ENCODE data around the gene ABHD16A. TPM values are rescaled to one million over a fixed set of nuclear protein-coding genes. Genes with fewer than 3 reads are reported as not detected.

The ABHD16A gene
- total and polyA plus RNA-seq, 2 of the 13 experiments (the other 11 are each of a cell fraction or from before 2014, with no cell fraction given) = 43.5 to 45.4 TPM

DNA sequence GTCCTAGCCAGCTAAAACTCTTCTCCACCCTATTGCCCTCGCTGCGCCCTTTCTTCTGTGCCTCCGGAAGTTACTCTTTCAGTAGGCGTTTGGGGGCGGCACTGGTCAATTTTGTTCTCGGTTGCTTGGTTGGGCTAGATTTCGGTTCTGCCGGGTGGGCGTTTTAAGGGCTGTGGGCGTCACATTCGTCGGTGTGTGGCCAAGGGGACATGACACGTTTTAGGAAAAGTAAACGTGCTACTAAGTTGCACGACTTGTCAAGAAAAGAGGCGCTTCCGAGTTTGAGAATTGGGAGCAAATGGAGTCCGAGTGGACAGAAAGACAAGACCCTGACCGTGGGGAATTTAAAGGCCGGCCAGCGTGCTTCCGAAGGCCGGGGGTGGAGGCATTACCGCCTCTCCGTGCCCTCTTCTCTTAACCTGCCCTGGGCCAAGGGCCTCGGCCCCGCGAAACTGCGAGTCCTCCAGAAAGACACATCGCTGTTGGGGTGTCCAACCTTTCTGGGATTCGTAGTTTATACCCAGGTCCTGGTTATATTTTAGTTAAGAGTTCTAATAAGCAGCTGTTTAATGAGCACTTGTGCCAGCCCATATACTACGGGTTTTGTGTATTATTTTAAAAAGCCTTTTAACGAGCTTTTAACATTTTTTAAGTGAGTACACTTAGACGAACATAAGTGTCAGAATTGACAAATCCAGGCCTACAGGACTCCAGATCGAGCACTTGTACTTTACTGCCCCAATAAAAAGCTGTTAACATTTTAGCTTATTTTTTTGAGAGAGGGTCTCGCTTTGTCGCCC lies 50.0 kb downstream of the ABHD16A start (continued):
- TF ChIP-seq, protein P1, sequence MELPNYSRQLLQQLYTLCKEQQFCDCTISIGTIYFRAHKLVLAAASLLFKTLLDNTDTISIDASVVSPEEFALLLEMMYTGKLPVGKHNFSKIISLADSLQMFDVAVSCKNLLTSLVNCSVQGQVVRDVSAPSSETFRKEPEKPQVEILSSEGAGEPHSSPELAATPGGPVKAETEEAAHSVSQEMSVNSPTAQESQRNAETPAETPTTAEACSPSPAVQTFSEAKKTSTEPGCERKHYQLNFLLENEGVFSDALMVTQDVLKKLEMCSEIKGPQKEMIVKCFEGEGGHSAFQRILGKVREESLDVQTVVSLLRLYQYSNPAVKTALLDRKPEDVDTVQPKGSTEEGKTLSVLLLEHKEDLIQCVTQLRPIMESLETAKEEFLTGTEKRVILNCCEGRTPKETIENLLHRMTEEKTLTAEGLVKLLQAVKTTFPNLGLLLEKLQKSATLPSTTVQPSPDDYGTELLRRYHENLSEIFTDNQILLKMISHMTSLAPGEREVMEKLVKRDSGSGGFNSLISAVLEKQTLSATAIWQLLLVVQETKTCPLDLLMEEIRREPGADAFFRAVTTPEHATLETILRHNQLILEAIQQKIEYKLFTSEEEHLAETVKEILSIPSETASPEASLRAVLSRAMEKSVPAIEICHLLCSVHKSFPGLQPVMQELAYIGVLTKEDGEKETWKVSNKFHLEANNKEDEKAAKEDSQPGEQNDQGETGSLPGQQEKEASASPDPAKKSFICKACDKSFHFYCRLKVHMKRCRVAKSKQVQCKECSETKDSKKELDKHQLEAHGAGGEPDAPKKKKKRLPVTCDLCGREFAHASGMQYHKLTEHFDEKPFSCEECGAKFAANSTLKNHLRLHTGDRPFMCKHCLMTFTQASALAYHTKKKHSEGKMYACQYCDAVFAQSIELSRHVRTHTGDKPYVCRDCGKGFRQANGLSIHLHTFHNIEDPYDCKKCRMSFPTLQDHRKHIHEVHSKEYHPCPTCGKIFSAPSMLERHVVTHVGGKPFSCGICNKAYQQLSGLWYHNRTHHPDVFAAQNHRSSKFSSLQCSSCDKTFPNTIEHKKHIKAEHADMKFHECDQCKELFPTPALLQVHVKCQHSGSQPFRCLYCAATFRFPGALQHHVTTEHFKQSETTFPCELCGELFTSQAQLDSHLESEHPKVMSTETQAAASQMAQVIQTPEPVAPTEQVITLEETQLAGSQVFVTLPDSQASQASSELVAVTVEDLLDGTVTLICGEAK (IDR thresholded peaks at IDR 0.05) = no peak
- TF ChIP-seq, protein P1 (CRISPR knock-in tag; IDR thresholded peaks at IDR 0.05) = no peak
- TF ChIP-seq ZNF501 (CRISPR knock-in tag; IDR thresholded peaks at IDR 0.05) (peak; percentile 57), KLF6 (CRISPR knock-in tag; IDR thresholded peaks at IDR 0.05) (no peak; the same call in 1 of the 2 replicates), ZNF335 (CRISPR knock-in tag; IDR thresholded peaks at IDR 0.05) (peak; percentile 98), ZNF564 (CRISPR knock-in tag; IDR thresholded peaks at IDR 0.05) (peak; percentile 20; the same call in 1 of the 2 replicates), ERF (CRISPR knock-in tag; IDR thresholded peaks at IDR 0.05) (no peak; the same call in none of the 2 replicates), ZBTB7B (CRISPR knock-in tag; IDR thresholded peaks at IDR 0.05) (peak; percentile 95), SNAPC2 (CRISPR knock-in tag; IDR thresholded peaks at IDR 0.05) (no peak), REL (CRISPR knock-in tag; conservative IDR thresholded peaks at IDR 0.05) (0 out of 2 replicates have a peak, but pooled peaks have one; percentile 19), ZNF747 (CRISPR knock-in tag; IDR thresholded peaks at IDR 0.05; ENCODE audit: borderline replicate concordance) (0 out of 2 replicates have a peak, but pooled peaks have one; percentile 72), KLF16 (CRISPR knock-in tag; IDR thresholded peaks at IDR 0.05) (no peak; a peak in 2 of 4 replicates), ESRRA (CRISPR knock-in tag; IDR thresholded peaks at IDR 0.05; ENCODE audit: low read depth) (peak; percentile 10; the same call in 1 of the 2 replicates)
- TF ChIP-seq, protein P2, sequence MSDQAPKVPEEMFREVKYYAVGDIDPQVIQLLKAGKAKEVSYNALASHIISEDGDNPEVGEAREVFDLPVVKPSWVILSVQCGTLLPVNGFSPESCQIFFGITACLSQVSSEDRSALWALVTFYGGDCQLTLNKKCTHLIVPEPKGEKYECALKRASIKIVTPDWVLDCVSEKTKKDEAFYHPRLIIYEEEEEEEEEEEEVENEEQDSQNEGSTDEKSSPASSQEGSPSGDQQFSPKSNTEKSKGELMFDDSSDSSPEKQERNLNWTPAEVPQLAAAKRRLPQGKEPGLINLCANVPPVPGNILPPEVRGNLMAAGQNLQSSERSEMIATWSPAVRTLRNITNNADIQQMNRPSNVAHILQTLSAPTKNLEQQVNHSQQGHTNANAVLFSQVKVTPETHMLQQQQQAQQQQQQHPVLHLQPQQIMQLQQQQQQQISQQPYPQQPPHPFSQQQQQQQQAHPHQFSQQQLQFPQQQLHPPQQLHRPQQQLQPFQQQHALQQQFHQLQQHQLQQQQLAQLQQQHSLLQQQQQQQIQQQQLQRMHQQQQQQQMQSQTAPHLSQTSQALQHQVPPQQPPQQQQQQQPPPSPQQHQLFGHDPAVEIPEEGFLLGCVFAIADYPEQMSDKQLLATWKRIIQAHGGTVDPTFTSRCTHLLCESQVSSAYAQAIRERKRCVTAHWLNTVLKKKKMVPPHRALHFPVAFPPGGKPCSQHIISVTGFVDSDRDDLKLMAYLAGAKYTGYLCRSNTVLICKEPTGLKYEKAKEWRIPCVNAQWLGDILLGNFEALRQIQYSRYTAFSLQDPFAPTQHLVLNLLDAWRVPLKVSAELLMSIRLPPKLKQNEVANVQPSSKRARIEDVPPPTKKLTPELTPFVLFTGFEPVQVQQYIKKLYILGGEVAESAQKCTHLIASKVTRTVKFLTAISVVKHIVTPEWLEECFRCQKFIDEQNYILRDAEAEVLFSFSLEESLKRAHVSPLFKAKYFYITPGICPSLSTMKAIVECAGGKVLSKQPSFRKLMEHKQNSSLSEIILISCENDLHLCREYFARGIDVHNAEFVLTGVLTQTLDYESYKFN (CRISPR knock-in tag; conservative IDR thresholded peaks at IDR 0.05) = peak; percentile 16
- TF ChIP-seq, protein P3, sequence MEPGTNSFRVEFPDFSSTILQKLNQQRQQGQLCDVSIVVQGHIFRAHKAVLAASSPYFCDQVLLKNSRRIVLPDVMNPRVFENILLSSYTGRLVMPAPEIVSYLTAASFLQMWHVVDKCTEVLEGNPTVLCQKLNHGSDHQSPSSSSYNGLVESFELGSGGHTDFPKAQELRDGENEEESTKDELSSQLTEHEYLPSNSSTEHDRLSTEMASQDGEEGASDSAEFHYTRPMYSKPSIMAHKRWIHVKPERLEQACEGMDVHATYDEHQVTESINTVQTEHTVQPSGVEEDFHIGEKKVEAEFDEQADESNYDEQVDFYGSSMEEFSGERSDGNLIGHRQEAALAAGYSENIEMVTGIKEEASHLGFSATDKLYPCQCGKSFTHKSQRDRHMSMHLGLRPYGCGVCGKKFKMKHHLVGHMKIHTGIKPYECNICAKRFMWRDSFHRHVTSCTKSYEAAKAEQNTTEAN (CRISPR knock-in tag; conservative IDR thresholded peaks at IDR 0.05) = peak; percentile 38; the same call in 1 of the 2 replicates
